K562 (cell line): ENCODE data around the gene ARMC7. TPM values are rescaled to one million over a fixed set of nuclear protein-coding genes. Genes with fewer than 3 reads are reported as not detected.

Source experiments
- BCL6 ChIP-seq: fragments of 250-450 bp; sonication (Bioruptor Pico); IDR thresholded peaks from 2 replicates; pipeline ENCODE4 v1.4.0; 2020
- CBFA2T2 ChIP-seq: fragments of 450-650 bp; conservative IDR thresholded peaks from 2 replicates; pipeline ENCODE4 v1.6.1; 2017; ENCODE audit warnings: mild to moderate bottlenecking
- CREB5 ChIP-seq: fragments of 250-450 bp; sonication (Bioruptor Pico); IDR thresholded peaks from 2 replicates; pipeline ENCODE4 v1.5.0; 2020; ENCODE audit warnings: mild to moderate bottlenecking
- ESRRB ChIP-seq: fragments of 250-450 bp; sonication (Bioruptor Pico); IDR thresholded peaks from 2 replicates; pipeline ENCODE4 v1.5.0; 2020; ENCODE audit warnings: mild to moderate bottlenecking, moderate library complexity, borderline replicate concordance
- FIP1L1 ChIP-seq: fragments of 200-400 bp; formaldehyde crosslinking; IDR thresholded peaks from 2 replicates; pipeline ENCODE4 v1.6.1; 2018; ENCODE audit warnings: mild to moderate bottlenecking, low read depth, low read length; ENCODE audit not compliant: poor library complexity, severe bottlenecking
- HDAC3 ChIP-seq: fragments of 450-650 bp; IDR thresholded peaks from 2 replicates; pipeline ENCODE4 v1.6.1; 2018; ENCODE audit warnings: borderline replicate concordance, mild to moderate bottlenecking, moderate library complexity; ENCODE audit not compliant: partially characterized antibody
- KLF13 ChIP-seq: fragments of 450-650 bp; IDR thresholded peaks from 2 replicates; pipeline ENCODE4 v1.6.1; 2016; ENCODE audit warnings: missing genetic modification characterization, low read depth, mild to moderate bottlenecking, missing compliant biosample characterization, moderate library complexity, borderline replicate concordance
- MBD2 ChIP-seq: sonication (generic); IDR thresholded peaks from 2 replicates; pipeline ENCODE4 v1.6.1; 2016; ENCODE audit warnings: low read depth, borderline replicate concordance
- MTA1 ChIP-seq: fragments of 450-650 bp; IDR thresholded peaks from 2 replicates; pipeline ENCODE4 v1.6.1; 2017; ENCODE audit warnings: borderline replicate concordance
- PREB ChIP-seq: sonication (generic); formaldehyde crosslinking; IDR thresholded peaks from 2 replicates; pipeline ENCODE4 v1.8.1; 2023; ENCODE audit warnings: mild to moderate bottlenecking, missing genetic modification reagents
- SP2 ChIP-seq: IDR thresholded peaks from 2 replicates; pipeline ENCODE4 v1.6.1; 2011; ENCODE audit warnings: mild to moderate bottlenecking, low read depth, low read length, moderate library complexity; ENCODE audit not compliant: poor library complexity, severe bottlenecking; ENCODE audit errors: extremely low read depth
- SREBF1 ChIP-seq: fragments of 150-350 bp; IDR thresholded peaks from 2 replicates; pipeline ENCODE4 v1.6.1; 2014; ENCODE audit warnings: antibody characterized with exemption, low read depth, low read length, borderline replicate concordance
- TARDBP ChIP-seq: fragments of 450-650 bp; IDR thresholded peaks from 2 replicates; pipeline ENCODE4 v1.6.1; 2016
- ZBED1 ChIP-seq: IDR thresholded peaks from 2 replicates; pipeline ENCODE4 v1.6.1; 2014
- ZHX1 ChIP-seq: fragments of 150-350 bp; conservative IDR thresholded peaks from 2 replicates; pipeline ENCODE4 v1.6.1; 2014; ENCODE audit warnings: low read length
- ZNF239 ChIP-seq: fragments of 250-450 bp; sonication (Bioruptor Pico); IDR thresholded peaks from 2 replicates; pipeline ENCODE4 v1.4.0; 2020; ENCODE audit warnings: mild to moderate bottlenecking
- polyA plus RNA-seq, 8 experiments: library from polyadenylated mRNA; depleted of rRNA in 4 of 8; stranded (reverse) in 5 of 8; unstranded in 3 of 8; fragments of >200 nt; fragmentation: Nextera tagmentation in 2 of 8; fragmentation: Illumina TruSeq in 1 of 8; extraction: Ambion mirVana in 2 of 8; extraction: Trizol in 1 of 8; gene quantifications; 2 replicates each; pipeline versions ENCODE4 v1.2.1 to v1.2.3, GENCODE V29; 2011 to 2014; ENCODE audit warnings: inconsistent platforms in 1 of 8, missing spikeins in 1 of 8
- total RNA-seq, 7 experiments: library from RNA; depleted of rRNA in 6 of 7; stranded (reverse); fragments of >200 nt in 6 of 7; fragmentation: Illumina TruSeq in 2 of 7; extraction: Trizol in 2 of 7; gene quantifications; 2 replicates each; pipeline versions ENCODE4 v1.2.1 to v1.2.3, GENCODE V29; 2011 to 2021; ENCODE audit warnings: low replicate concordance in 1 of 7
- TF ChIP-seq, protein P1 (sequence below), 2 experiments: fragments of 450-650 bp; IDR thresholded peaks; 2 replicates each; pipeline ENCODE4 v1.6.1; 2016
- TF ChIP-seq, protein P2 (sequence below), 3 experiments: fragments of 200-800 bp in 1 of 3; fragments of 250-450 bp in 1 of 3; fragments of 450-650 bp in 1 of 3; sonication (Bioruptor Pico) in 1 of 3; sonication (Bioruptor generic) in 1 of 3; formaldehyde crosslinking in 1 of 3; IDR thresholded peaks; 2 replicates each; pipeline versions ENCODE4 v1.6.1 to v1.8.0; 2016 to 2022; ENCODE audit warnings: mild to moderate bottlenecking in 2 of 3, missing genetic modification characterization in 2 of 3, missing compliant biosample characterization in 1 of 3, moderate library complexity in 1 of 3

ARMC7 gene
- total and polyA plus RNA-seq, 9 of the 15 experiments (the other 6 are each of a cell fraction or from before 2014, with no cell fraction given) = 1.4 to 15.2 (median 5.9) TPM

- TF ChIP-seq MTA1 (peak; percentile 59; the same call in 1 of the 2 replicates), HDAC3 (no peak), ZNF239 (CRISPR knock-in tag) (no peak), FIP1L1 (no peak), ESRRB (CRISPR knock-in tag) (no peak), BCL6 (CRISPR knock-in tag) (no peak), ZBED1 (no peak), TARDBP (no peak), SP2 (no peak), CBFA2T2 (no peak; the same call in 1 of the 2 replicates), MBD2 (peak; percentile 74), PREB (CRISPR knock-in tag) (no peak), SREBF1 (no peak), ZHX1 (no peak), KLF13 (tag) (0 out of 2 replicates have a peak, but pooled peaks have one; percentile 14), CREB5 (CRISPR knock-in tag) (no peak)
- TF ChIP-seq, protein P1, sequence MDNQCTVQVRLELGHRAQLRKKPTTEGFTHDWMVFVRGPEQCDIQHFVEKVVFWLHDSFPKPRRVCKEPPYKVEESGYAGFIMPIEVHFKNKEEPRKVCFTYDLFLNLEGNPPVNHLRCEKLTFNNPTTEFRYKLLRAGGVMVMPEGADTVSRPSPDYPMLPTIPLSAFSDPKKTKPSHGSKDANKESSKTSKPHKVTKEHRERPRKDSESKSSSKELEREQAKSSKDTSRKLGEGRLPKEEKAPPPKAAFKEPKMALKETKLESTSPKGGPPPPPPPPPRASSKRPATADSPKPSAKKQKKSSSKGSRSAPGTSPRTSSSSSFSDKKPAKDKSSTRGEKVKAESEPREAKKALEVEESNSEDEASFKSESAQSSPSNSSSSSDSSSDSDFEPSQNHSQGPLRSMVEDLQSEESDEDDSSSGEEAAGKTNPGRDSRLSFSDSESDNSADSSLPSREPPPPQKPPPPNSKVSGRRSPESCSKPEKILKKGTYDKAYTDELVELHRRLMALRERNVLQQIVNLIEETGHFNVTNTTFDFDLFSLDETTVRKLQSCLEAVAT (IDR thresholded peaks at IDR 0.05) = no peak
- TF ChIP-seq, protein P2, sequence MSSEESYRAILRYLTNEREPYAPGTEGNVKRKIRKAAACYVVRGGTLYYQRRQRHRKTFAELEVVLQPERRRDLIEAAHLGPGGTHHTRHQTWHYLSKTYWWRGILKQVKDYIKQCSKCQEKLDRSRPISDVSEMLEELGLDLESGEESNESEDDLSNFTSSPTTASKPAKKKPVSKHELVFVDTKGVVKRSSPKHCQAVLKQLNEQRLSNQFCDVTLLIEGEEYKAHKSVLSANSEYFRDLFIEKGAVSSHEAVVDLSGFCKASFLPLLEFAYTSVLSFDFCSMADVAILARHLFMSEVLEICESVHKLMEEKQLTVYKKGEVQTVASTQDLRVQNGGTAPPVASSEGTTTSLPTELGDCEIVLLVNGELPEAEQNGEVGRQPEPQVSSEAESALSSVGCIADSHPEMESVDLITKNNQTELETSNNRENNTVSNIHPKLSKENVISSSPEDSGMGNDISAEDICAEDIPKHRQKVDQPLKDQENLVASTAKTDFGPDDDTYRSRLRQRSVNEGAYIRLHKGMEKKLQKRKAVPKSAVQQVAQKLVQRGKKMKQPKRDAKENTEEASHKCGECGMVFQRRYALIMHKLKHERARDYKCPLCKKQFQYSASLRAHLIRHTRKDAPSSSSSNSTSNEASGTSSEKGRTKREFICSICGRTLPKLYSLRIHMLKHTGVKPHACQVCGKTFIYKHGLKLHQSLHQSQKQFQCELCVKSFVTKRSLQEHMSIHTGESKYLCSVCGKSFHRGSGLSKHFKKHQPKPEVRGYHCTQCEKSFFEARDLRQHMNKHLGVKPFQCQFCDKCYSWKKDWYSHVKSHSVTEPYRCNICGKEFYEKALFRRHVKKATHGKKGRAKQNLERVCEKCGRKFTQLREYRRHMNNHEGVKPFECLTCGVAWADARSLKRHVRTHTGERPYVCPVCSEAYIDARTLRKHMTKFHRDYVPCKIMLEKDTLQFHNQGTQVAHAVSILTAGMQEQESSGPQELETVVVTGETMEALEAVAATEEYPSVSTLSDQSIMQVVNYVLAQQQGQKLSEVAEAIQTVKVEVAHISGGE (CRISPR knock-in tag; IDR thresholded peaks at IDR 0.05) = peak in 1 of 3 experiments; percentile 54; a peak in 1 of 6 replicates
These were observed 13.6 kb upstream of the ARMC7 start (continued) for GRCh38 chr17:75096082-75096625.
